Lower leg skin (tissue), 3 donors: ENCODE results near the gene GPR162.

Source experiments
- CTCF ChIP-seq, 3 donors: fragments of 450-650 bp; IDR thresholded peaks; one replicate each; pipeline ENCODE4 v1.5.1; 2016; ENCODE audit warnings: antibody characterized with exemption in 3 of 3, mild to moderate bottlenecking in 3 of 3, moderate library complexity in 2 of 3
- POLR2A ChIP-seq, 2 donors: fragments of 450-650 bp; IDR thresholded peaks; one replicate each; pipeline ENCODE4 v1.6.1; 2016 to 2017; ENCODE audit warnings: antibody characterized with exemption in 2 of 2, mild to moderate bottlenecking in 1 of 2, moderate library complexity in 1 of 2

DNA sequence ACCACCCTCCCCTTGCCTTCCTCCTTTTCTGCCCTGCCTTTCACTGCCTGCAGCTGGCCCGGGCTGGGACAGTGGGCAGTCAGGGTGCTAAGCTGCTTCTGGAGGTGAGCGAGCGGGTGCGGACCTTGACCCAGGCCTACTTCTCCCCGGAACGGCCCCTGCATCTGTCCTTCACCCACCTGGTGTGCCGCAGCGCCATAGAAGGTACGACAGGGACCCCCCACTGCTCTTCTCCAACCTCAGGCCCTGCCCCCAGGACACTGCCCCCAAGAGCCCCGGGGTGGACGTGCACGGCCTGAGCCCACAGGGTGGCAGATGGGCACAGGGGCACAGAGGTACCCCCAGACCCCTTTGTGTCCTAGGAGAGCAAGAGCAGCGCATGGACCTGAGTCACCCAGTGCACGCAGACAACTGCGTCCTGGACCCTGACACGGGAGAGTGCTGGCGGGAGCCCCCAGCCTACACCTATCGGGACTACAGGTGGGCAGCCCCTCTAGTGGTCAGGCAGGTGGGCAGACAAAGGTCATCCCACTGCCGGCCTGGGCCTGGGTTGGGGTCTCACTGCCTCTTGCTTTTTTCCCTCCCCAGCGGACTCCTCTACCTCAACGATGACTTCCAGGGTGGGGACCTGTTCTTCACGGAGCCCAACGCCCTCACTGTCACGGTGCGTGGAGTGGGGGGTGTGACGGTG, 15.9 kb downstream of the GPR162 start:
- TF ChIP-seq POLR2A (IDR thresholded peaks at IDR 0.05) (no peak), CTCF (IDR thresholded peaks at IDR 0.05) (no peak)
